RPMI8226 (cell line): ENCODE data around the gene LANCL2.

Source experiments
- DNase-seq: peaks from one replicate; pipeline ENCODE4 v3.0.0-alpha.2; 2015

LANCL2 gene

DNA sequence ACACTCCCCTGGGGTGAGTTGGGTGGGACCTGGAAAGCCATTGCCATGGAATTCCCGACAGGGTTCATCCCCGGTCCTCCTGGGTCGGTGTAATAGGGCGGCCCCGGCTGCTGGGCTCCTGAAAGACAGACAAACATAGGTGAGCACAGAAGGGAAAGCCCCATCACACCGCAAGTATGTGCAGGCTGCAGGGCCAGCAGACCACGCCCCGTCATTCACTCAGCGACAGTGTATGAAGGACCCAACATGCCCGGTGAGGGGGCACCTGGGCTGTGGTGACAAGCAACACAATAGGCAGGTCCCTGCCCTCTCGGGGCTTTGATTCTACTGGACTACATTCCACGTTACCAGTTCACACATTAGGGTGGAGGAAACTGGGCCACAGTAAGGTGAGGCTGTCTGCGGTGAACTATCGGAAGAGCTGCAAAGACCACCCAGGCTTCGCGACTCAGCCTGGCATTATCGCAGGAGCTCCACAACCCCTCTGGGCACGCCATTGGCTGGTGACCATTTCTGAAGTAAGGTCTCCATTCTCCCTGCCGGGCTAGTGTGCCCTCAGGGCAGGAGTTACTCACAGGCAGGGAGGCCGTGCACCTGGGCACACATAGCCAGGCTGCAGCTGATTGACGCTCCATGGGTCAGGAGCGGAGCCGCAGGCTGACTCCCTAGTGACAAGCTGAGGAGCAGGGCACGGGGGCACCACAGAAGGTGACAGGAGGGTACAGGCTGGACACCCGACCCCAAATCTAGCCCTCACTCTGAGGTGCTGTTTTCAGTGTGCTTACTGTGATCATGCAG is 108.0 kb downstream of the LANCL2 start:
- no peak for DNase-seq

GRCh38 chr7:55473932-55474331 is 108.8 kb downstream of the LANCL2 start:
- DNase-seq: no peak

DNA sequence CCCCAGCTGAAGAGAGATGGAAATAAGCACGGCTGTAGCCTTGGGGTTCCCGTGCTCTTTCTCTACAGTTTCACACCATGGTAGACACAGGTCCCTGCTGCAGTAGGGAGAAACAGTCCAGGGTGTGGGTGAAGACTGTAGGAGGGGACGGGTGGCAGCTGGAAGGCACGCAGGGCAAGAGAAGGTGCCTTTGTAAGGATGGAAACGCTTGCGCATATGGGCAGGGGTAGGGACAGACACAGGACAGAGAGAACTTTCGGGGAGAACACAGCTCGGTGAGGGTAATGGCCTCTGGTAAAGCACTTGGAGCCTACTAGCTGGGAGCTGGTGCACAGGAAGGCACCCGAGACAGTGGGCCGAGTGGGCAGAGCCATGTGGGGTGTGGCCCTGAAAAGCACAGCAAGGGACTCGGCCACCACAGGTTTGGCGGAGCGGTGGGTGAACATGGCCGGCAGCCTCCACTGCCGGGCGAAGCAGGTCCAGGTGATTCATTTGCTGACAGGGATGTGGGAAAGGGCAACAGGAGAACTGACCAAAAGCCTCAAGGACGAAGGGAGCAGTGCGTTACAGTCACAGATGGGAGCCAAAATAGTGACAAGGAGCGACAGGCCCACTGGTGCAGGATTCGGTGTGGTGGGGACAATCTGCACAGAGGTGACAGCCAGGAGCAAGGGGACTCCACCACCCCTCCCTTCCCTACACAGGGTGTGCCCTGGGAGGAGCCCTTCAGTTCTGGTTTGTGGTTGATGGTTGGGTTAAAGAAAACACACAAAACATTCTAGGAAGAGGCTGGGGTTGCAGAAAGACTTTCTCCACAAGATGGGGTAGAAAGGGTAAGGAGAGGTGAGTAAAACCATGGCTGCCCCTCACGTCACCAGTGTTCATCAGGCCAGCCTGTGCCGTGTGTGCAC is 110.1 kb downstream of the LANCL2 start:
- DNase-seq: no peak

- DNase-seq: no peak
Observed at GRCh38 chr7:55475855-55476803, 111.0 kb downstream of the LANCL2 start.

GRCh38 chr7:55476852-55477780 is 112.0 kb downstream of the LANCL2 start:
- no peak for DNase-seq

- no peak for DNase-seq
Observed at GRCh38 chr7:55477781-55478374, 112.7 kb downstream of the LANCL2 start.

GRCh38 chr7:55478700-55479099 is 113.6 kb downstream of the LANCL2 start:
- no peak for DNase-seq

- no peak for DNase-seq
Observed at GRCh38 chr7:55481155-55481554, 116.0 kb downstream of the LANCL2 start.

DNA sequence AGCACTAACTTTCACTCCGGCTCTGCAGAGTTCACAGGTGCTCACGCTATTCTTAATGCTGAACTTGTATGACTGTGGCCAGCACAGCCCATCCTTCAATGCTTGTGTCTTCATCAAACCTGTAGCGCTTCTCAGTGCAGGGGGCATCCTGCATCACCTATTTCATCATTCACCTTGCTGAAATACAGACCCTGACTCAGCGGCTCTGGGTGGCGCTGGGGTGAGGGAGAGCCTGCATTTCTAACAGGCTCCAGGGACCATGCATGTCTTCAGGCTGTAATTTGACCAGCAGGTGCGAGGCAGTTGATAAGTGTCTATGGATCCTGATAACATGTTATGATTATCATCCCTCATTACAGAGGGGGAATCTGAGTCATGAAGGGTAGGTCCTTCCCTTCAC is 117.9 kb downstream of the LANCL2 start:
- no peak for DNase-seq
